Astrocyte (in vitro differentiated cells and primary cell): ENCODE results near the gene OPN3. TPM values are rescaled to one million over a fixed set of nuclear protein-coding genes. Genes with fewer than 3 reads are reported as not detected.
A peak's percentile ranks its signal among the peaks of the same experiment; 100 is the strongest.

Experiments used
- DNase-seq: peaks from one replicate; pipeline ENCODE4 v3.0.0-alpha.2; 2010; ENCODE audit warnings: low read depth
- FAIRE-seq: peaks from 2 replicates; lab custom pipeline; 2011; peaks lifted over from hg19 to GRCh38; lab: Jason Lieb, UNC
- H2AFZ ChIP-seq: 2 replicates; pipeline ENCODE4 v1.6.0; 2012; ENCODE audit warnings: low read depth, low read length, inconsistent platforms
- H3K27ac ChIP-seq: 2 replicates; pipeline ENCODE4 v1.5.1; 2011; ENCODE audit warnings: low read depth, low read length, inconsistent platforms
- H3K27me3 ChIP-seq: 2 replicates; pipeline ENCODE4 v1.6.0; 2011; ENCODE audit warnings: low read length, inconsistent platforms; ENCODE audit not compliant: insufficient read depth
- H3K36me3 ChIP-seq: 2 replicates; pipeline ENCODE4 v1.5.1; 2011; ENCODE audit warnings: low read length, inconsistent platforms; ENCODE audit not compliant: insufficient read depth
- H3K4me1 ChIP-seq: 2 replicates; pipeline ENCODE4 v1.5.1; 2011; ENCODE audit warnings: low read length, inconsistent platforms; ENCODE audit not compliant: insufficient read depth
- H3K4me2 ChIP-seq: 2 replicates; pipeline ENCODE4 v1.6.0; 2012; ENCODE audit warnings: low read length, inconsistent platforms
- H3K4me3 ChIP-seq: 2 replicates; pipeline ENCODE4 v1.5.1; 2011; ENCODE audit warnings: low read depth, mild to moderate bottlenecking, low read length, inconsistent platforms; ENCODE audit not compliant: insufficient read depth
- H3K79me2 ChIP-seq: 2 replicates; pipeline ENCODE4 v1.6.0; 2012; ENCODE audit warnings: mild to moderate bottlenecking, low read length, inconsistent platforms; ENCODE audit not compliant: insufficient read depth
- H3K9ac ChIP-seq: 2 replicates; pipeline ENCODE4 v1.6.0; 2012; ENCODE audit warnings: mild to moderate bottlenecking, low read length, inconsistent platforms
- H3K9me3 ChIP-seq: 2 replicates; pipeline ENCODE4 v1.5.1; 2012; ENCODE audit warnings: low read depth, mild to moderate bottlenecking, low read length, inconsistent platforms; ENCODE audit not compliant: insufficient read depth
- H4K20me1 ChIP-seq: 2 replicates; pipeline ENCODE4 v1.6.0; 2012; ENCODE audit warnings: low read length, inconsistent platforms; ENCODE audit not compliant: insufficient read depth
- H3K27ac Mint-ChIP-seq: one replicate; pipeline ENCODE4 v1.8.0; 2021; ENCODE audit warnings: mild to moderate bottlenecking, mixed read lengths; ENCODE audit not compliant: unreplicated experiment
- H3K27me3 Mint-ChIP-seq: one replicate; pipeline ENCODE4 v1.8.0; 2021; ENCODE audit warnings: low read depth, mixed read lengths; ENCODE audit not compliant: unreplicated experiment
- H3K36me3 Mint-ChIP-seq: one replicate; pipeline ENCODE4 v1.8.0; 2021; ENCODE audit warnings: low read depth, mixed read lengths; ENCODE audit not compliant: unreplicated experiment
- H3K4me1 Mint-ChIP-seq: one replicate; pipeline ENCODE4 v1.8.0; 2021; ENCODE audit warnings: low read depth, mixed read lengths; ENCODE audit not compliant: unreplicated experiment
- H3K4me3 Mint-ChIP-seq: one replicate; pipeline ENCODE4 v1.8.0; 2021; ENCODE audit warnings: mild to moderate bottlenecking, moderate library complexity, mixed read lengths; ENCODE audit not compliant: unreplicated experiment
- H3K9me3 Mint-ChIP-seq: one replicate; pipeline ENCODE4 v1.8.0; 2021; ENCODE audit warnings: mild to moderate bottlenecking, mixed read lengths; ENCODE audit not compliant: unreplicated experiment
- CTCF ChIP-seq: IDR thresholded peaks from 2 replicates; pipeline ENCODE4 v1.5.1; 2011; ENCODE audit warnings: low read depth, mild to moderate bottlenecking, inconsistent platforms, low read length, moderate library complexity; ENCODE audit not compliant: insufficient read depth
- EZH2 ChIP-seq: IDR thresholded peaks from 2 replicates; pipeline ENCODE4 v1.6.1; 2012; ENCODE audit warnings: mild to moderate bottlenecking, low read length, inconsistent platforms; ENCODE audit not compliant: insufficient read depth
- total RNA-seq: library from RNA; stranded (reverse); gene quantifications from 2 replicates; pipeline ENCODE4 v1.2.1, GENCODE V29; 2021

The OPN3 gene
- total RNA-seq, 1 donor from 2014 or later: 16.9 TPM

DNA sequence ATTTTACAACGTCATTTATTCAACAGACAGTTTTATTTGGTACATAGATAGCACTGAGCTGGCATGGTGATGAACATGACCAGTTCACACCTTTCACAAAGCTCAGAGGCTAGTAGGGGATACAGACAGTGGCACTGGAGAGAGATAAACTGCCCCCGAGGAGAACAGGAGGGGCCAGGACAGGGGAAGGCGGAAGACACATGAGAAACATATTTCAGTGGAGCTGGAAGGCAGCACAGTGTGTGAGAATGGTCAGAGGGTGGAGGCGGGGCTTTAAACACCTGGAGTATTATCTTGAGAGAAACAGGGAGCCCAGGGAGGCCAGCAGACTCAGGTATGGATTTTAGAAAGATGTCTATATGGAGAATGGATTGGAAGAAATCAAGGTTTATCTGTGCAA lies 49.5 kb downstream of the OPN3 start:
- Histone ChIP-seq H3K36me3 (no peaks in the 10 kb centered on the region), H3K4me2 (no peak overlapping the region), H4K20me1 (no peaks in the 10 kb centered on the region), H3K9ac (no peak overlapping the region), H2AFZ (no peak overlapping the region), H3K27me3 (no peaks in the 10 kb centered on the region), H3K9me3 (no peaks in the 10 kb centered on the region), H3K79me2 (no peaks in the 10 kb centered on the region), H3K4me1 (peaks cover 12% of the 10 kb centered on the region), H3K27ac (no peak overlapping the region), H3K4me3 (no peak overlapping the region)
- Mint-ChIP-seq H3K4me1 (peaks cover 23% of the 10 kb centered on the region), H3K27me3 (no peaks in the 10 kb centered on the region), H3K36me3 (no peaks in the 10 kb centered on the region), H3K27ac (peak overlapping the region; percentile 72), H3K4me3 (no peak overlapping the region), H3K9me3 (no peaks in the 10 kb centered on the region)
- FAIRE-seq (no peak), DNase-seq (no peak)
- TF ChIP-seq EZH2 (no peak), CTCF (no peak)

DNA sequence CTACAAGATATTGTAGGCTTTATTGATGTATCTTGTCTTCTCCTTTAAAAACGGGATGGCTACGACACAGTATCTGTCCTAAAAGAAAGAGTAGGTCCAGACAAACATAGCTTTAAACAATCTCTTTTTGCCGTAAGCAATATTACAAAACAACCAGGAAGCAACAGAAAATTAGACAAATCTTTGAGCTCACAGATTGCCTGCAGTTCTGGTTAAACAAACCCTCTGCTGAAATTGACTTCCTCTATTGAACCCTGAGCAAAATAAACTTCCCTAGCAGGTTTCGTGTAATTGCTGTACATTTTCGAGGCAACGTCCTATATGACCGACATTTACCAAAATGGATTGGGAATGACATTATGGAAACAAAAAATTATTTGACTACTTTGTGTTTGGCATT lies 50.6 kb downstream of the OPN3 start:
- Mint-ChIP-seq H3K4me3 (no peak overlapping the region), H3K4me1 (peaks cover 23% of the 10 kb centered on the region), H3K9me3 (no peaks in the 10 kb centered on the region), H3K27ac (no peak overlapping the region), H3K36me3 (no peaks in the 10 kb centered on the region), H3K27me3 (no peaks in the 10 kb centered on the region)
- H3K79me2 ChIP-seq: no peaks in the 10 kb centered on the region
- no peak overlapping the region for H3K9ac ChIP-seq
- DNase-seq (no peak), FAIRE-seq (no peak)
- no peak overlapping the region for H3K27ac ChIP-seq
- no peak overlapping the region for H3K4me2 ChIP-seq
- peaks cover 12% of the 10 kb centered on the region for H3K4me1 ChIP-seq
- TF ChIP-seq EZH2: no peak
- no peak for TF ChIP-seq CTCF
- no peak overlapping the region for H2AFZ ChIP-seq
- H3K4me3 ChIP-seq: no peak overlapping the region
- no peaks in the 10 kb centered on the region for H3K9me3 ChIP-seq
- no peaks in the 10 kb centered on the region for H3K36me3 ChIP-seq
- no peaks in the 10 kb centered on the region for H3K27me3 ChIP-seq
- H4K20me1 ChIP-seq: no peaks in the 10 kb centered on the region

DNA sequence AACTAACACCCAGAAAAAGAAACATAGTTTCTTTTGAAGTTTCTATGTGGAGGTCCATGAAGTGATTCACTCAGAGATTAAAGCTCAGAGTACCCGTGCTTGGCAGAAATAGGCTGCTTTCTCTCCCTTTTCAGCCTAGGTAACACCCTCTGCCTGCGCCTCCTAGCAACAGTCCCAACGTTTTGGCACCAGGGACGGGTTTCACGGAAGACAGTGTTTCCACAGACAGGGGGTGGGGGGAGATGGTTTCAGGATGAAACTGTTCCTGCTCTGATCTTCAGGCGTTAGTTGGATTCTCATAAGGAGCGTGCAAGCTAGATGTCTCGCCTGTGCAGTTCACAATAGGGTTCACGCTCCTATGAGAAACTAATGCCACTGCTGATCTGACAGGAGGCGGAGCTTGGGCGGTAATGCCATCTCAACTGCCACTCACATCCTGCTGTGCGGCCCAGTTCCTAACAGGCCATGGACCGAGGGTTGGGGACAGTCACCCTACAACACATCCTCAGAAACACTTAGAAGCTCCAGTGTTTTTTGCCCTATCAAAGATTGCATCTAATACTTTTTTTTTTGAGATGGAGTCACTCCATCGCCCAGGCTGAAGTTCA lies 53.2 kb downstream of the OPN3 start:
- FAIRE-seq (no peak), DNase-seq (peak; percentile 16)
- peak overlapping the region; percentile 45 for H2AFZ ChIP-seq
- no peaks in the 10 kb centered on the region for H3K9me3 Mint-ChIP-seq
- H3K9ac ChIP-seq: no peak overlapping the region
- peaks cover 16% of the 10 kb centered on the region for H3K4me1 Mint-ChIP-seq
- H3K36me3 Mint-ChIP-seq: no peaks in the 10 kb centered on the region
- no peak overlapping the region for H3K27ac ChIP-seq
- H4K20me1 ChIP-seq: no peaks in the 10 kb centered on the region
- TF ChIP-seq EZH2 (no peak), CTCF (no peak)
- no peaks in the 10 kb centered on the region for H3K36me3 ChIP-seq
- peaks cover 7% of the 10 kb centered on the region for H3K4me1 ChIP-seq
- H3K9me3 ChIP-seq: no peaks in the 10 kb centered on the region
- no peak overlapping the region for H3K4me3 Mint-ChIP-seq
- no peaks in the 10 kb centered on the region for H3K79me2 ChIP-seq
- no peaks in the 10 kb centered on the region for H3K27me3 ChIP-seq
- H3K4me2 ChIP-seq: peak overlapping the region; percentile 48
- H3K27ac Mint-ChIP-seq: no peak overlapping the region
- no peaks in the 10 kb centered on the region for H3K27me3 Mint-ChIP-seq
- H3K4me3 ChIP-seq: no peak overlapping the region
